WI38 (cell line): ENCODE results near the gene AGMO.

Experiments used
- H3K4me3 ChIP-seq: 2 replicates; pipeline ENCODE4 v1.5.1; 2011; ENCODE audit warnings: low read depth, mild to moderate bottlenecking, control low read depth, low read length
- TF ChIP-seq, protein P1 (sequence below): IDR thresholded peaks from 2 replicates; pipeline ENCODE4 v1.5.1; 2012; ENCODE audit warnings: low read depth, mild to moderate bottlenecking, control low read depth, low read length

The AGMO gene

DNA sequence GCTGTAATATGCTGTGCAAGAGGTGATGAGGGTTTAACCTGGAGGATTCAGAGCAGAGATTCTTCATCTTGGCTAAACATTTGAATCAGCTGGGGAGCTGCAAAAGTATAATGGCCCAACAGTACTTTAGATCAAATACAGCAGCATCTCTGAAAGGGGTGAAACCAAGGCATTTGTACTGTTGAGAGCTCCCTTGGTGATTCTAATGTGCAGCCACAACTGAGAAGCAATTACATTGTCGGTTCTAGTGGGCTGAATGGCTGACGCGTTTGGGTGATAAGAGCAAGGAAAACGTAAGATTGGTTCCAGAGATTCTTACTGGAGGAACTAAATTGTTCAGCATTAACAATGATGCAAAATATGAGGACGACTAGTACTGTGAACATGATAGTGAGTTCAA lies 269.7 kb downstream of the AGMO start:
- H3K4me3 ChIP-seq: no peak overlapping the region
- TF ChIP-seq, protein P1, sequence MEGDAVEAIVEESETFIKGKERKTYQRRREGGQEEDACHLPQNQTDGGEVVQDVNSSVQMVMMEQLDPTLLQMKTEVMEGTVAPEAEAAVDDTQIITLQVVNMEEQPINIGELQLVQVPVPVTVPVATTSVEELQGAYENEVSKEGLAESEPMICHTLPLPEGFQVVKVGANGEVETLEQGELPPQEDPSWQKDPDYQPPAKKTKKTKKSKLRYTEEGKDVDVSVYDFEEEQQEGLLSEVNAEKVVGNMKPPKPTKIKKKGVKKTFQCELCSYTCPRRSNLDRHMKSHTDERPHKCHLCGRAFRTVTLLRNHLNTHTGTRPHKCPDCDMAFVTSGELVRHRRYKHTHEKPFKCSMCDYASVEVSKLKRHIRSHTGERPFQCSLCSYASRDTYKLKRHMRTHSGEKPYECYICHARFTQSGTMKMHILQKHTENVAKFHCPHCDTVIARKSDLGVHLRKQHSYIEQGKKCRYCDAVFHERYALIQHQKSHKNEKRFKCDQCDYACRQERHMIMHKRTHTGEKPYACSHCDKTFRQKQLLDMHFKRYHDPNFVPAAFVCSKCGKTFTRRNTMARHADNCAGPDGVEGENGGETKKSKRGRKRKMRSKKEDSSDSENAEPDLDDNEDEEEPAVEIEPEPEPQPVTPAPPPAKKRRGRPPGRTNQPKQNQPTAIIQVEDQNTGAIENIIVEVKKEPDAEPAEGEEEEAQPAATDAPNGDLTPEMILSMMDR: no peak

DNA sequence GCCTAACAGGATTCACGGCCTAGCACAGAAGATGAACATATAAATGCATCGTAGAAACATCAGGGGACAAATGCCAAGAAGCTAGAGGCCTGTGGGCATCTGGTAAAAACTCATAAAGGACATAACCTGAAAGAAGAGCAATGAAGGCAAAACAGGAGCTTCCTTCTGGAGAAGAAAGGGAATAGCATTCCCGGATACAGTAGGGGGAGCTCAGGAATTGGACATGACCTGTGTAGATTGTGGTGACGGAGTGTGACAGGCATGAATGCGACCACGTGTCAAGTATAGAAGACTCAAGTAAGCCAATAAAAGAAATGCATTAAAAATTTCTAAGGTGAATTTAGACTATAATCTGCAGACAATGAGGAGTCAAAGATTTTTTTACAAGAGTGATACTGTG lies 270.1 kb downstream of the AGMO start:
- no peak overlapping the region for H3K4me3 ChIP-seq
- TF ChIP-seq, protein P1: no peak

DNA sequence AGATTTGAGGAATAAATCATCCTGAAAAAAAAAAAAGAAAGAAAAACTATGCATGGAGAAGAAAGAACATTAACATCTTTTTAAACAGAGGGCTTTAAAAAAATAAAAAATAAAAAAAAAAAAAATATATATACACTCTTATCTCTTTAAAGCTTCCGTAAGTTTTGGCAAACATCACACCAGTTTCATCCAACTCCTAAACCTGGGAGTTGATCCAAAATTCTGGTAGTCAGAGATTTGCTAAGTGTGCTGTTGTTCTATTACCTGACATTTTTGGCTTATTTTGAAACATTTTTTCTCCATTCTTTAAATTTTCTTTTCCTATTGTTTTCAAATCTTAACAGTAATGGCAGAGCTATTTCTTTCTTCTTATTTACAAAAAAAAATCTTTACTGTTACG lies 273.1 kb downstream of the AGMO start:
- no peak overlapping the region for H3K4me3 ChIP-seq
- TF ChIP-seq, protein P1: no peak

DNA sequence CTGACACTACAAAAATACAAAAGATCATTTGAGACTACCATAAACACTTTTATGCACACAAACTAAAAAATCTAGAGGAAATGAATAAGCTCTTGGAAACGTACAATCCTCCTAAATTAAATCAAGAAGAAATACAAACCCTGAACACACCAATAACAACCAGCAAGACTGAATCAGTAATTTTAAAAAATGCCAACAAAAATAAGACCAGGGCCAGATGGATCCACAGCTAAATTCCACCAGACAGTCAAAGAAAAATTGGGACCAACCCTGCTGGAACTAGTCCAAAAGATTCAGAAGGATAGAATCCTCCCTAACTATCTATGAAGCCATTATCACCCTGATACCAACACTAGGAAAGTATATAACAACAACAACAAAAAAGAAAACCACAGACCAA lies 277.4 kb downstream of the AGMO start:
- no peak overlapping the region for H3K4me3 ChIP-seq
- TF ChIP-seq, protein P1: no peak

DNA sequence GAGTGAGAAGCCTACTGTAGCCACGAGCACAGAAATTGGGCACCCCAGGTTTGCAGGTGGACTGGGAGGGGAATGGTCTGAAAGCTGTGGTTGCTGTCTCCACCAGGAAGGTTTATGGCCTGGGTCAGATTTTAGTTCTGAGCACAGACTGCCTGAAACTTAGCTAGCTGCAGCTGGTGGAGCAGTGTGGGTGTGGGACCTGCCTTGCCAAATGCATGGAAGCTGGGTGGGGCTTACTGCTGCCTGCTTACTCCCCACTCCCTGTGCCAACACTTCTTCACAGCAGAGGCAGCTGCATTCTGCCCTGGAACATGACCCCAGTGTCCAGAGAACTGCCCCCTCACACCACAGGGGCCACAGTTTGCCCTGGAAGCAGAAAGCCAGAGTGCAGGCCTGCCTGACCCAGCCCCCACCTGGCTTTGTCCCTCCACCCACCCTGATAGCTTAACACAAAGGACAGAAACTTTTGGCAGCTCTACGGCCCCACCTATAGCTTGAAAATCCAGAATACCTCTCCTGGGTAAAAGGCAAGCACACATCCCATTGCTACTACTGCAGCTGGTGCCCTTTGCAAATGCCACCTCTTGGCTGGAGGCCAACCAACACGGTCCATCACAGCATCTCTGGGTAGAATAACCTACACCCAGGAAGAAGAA lies 281.6 kb downstream of the AGMO start:
- no peak overlapping the region for H3K4me3 ChIP-seq
- TF ChIP-seq, protein P1: no peak

DNA sequence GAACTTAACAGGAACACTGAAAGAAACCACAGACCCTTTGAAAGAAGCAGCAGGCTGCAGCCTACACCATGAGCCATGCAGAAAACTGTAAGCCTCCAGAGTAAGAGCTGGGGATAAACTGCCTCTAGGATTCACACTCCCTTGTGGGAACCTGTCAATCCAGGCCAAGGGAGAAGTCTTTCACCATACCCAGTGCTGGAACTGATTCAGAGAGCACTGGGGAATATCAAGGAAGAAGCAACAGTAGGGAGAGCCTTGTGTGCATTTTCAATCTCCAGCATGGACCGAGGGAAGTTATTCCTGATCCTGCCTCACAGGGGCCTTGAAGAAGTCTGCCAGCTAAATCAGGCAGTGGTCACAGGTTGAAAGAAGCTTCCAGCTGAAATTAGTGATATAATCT lies 282.2 kb downstream of the AGMO start:
- TF ChIP-seq, protein P1: no peak
- no peak overlapping the region for H3K4me3 ChIP-seq

DNA sequence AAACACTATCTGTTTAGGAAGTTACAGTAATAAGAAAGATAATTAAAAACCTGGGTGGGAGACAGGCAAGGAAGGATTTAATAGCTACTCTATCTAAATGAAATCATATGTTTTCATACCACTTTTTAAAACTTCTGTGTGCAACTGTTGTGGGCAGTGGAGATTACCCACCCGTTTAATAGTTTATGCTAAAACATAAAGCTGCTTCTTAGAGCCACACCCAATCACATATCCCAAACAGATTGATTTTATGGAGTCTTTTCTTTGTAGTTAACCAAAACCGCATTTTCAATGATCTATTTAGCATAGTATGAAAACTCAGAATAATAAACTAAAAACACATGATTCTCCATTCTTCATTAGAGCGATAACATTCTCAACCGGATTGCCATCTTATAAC lies 304.1 kb downstream of the AGMO start:
- no peak overlapping the region for H3K4me3 ChIP-seq
- TF ChIP-seq, protein P1: no peak
